8988T (cell line): ENCODE measurements around the gene DBP.
"Not testable (repeated sequence)": the region's sequence is repeated elsewhere in the genome, so short reads cannot be mapped to it uniquely, and the experiment has no call there.

ENCODE experiments used
- DNase-seq: peaks from one replicate; pipeline ENCODE4 v3.0.0; 2011

Gene DBP

DNA sequence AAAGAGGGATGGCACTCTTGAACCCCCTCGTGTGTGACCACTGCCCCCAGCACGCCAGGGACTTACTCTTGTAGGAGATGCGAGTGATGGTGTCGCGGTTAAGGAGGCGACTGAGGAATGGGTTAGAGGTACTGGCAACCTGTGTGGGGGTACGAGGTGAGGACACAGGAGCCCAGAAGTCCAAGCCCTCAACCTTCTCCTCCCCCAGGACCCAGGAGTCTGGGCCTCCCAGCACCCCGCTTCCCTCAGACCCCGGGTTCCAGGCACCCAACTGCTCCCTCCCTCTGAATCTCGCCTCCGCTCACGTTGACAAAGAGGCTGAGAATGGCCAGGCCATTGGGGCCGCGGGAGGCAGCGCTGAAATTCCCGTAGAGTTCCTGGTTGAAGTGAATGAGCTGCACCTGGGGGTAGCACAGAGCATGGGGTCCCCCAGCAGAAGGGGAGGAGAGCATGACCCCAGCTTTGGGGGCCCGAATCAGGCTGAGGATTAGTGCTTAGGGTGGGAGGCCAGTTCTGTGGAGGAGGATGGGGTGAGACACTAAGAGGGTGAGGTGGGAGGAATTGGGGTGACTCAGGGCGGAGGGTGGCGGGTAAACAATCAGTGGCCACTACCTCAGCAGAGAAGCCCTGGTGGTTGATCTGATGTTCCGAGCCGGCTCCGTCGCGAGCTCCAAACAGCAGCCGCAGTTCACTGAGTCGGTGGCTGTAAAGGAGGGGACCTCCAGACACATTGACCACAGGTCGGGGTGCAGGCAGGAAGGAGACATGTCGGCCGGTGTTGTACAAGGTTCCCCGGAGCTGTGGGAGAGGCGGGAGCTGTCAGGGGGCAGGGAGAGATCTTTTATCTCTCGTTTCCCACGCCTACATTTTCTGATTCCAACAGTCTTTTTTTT, 2.5 kb upstream of the DBP start:
- DNase-seq, result no peak

DNA sequence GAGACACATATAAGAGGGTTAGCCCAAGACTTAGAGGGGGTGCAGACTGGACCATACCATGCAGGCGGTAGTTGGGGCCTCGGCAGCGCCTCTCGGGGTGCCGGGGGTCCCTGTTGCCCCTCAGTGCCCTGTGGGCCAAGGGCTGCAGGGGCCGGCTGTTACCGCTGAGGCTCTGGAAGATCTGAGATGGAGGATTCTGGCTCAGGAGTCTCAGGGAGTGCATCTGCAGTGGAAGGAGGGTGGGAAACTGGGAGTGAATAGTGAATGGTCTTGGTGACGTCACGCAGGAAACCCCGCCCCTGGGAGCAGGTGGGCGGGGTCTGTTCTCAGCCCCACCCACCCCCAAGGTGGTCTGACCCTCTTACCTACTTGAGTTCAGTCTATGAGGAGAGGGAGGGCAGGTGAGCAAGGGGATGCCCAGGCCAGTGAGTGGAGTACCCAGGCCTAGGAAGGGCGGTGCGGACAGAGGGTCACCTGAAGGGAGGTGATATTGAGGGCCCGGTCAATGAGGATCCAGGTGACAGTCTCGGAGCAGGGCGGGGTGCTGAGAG, 1.7 kb upstream of the DBP start:
- DNase-seq, result peak; percentile 46

DNA sequence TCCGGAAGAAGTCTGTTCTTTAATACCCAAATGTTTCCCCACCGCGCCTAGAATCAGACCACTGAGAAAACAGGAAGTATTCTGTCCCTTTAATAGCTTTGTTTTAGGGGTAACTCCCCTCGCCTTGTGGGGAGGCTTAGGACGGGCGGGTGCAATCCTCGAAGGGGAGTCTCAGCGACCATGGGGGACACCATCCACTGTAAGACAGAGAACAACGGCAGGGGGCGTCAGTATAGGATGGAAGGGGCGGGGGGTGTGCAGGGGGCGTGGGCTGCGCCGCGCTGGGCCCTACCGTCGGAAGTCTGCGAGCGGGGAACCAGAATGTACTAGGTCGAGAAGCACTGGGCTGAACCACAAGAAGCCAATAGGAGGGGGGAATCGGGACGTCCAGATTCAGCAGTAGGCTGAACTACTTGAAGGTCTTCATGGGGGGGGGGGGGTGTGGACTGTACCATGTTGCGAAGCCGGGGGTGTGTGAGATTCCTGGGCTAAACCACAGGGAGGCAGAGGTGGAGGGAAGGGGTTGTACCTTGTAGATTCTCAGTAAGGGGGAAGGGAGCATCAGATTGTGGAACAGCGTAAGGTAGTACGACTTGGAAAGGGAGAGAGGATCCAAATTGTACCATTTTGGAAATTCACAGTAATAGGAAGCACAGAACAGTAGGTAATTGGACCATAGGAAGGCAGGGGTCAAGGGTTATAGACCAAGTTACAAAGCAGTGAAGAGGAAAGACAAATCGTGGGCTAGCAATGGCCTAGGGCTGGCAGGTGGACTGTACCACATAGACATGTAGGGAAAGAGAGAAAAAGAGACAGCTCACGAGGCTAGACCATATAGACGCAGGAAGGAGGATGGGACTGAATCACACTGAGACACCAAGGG, 1.0 kb upstream of the DBP start:
- peak; percentile 47 for DNase-seq

DNA sequence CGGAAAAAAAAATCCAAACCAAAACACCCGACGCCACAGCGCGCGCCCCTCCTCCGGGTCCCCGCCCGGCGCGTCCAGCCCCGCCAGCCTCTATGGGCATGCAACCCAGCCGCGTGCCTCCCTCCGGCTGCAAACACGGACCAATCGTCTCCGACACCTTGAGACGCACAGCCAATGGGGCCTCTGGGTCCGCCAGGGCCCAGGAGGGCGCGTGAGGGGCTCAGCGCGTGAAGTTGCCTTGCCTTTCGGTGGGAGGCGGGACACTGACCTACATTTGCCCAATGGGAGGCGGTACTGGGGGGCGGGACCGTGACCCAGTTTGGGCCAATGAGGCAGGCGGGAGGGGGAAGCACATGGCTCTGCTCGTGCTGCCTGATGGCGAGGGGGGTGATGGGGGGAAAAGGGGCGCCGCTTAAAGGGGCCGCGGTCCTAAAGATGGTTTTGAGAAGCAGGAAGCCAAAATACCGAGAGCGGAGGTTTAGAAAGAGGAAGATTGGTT, 319 bp upstream of the DBP start:
- peak; percentile 94 for DNase-seq

DNA sequence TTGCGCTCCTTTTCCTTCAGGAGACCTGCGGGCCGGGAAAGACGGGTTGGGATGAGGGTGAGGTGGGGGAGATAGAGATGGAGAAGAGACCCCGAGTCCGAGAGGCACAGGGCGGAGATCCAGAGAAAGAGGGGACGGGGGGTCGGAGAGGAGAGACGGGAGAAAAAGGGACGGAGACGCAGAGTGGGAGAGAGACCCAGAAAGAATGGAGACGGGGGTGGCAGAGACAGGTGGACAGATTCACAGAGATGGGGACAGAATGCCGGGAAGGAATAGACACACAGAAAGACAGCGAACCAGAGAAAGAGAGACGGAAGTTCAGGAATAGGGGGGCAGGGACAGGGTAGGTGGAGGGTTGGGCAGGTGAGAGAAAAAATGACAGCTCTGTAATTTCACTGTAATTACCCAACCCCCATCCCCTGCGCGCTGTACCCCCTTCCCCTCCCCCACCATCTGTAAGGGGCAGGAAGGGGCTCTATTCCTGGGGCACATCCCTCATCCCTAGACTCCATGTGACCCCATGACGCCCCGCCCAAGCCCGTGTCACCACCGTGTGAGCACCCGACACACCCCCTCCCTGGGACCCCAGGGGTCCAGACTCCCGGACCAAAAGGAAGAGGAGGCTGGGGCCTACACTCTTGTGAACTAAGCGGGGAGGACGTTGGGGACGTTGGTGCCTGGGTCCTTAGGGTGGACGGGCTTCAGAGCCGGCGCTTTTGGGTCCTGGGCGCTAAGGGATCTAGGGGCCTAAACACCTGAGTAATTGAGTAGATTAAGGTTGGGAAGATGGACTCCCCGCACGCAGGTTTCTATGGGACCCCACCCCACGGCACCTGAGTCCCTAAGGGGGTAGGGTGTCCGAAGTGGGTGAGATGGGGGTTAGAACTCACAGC, 967 bp downstream of the DBP start:
- no peak for DNase-seq

DNA sequence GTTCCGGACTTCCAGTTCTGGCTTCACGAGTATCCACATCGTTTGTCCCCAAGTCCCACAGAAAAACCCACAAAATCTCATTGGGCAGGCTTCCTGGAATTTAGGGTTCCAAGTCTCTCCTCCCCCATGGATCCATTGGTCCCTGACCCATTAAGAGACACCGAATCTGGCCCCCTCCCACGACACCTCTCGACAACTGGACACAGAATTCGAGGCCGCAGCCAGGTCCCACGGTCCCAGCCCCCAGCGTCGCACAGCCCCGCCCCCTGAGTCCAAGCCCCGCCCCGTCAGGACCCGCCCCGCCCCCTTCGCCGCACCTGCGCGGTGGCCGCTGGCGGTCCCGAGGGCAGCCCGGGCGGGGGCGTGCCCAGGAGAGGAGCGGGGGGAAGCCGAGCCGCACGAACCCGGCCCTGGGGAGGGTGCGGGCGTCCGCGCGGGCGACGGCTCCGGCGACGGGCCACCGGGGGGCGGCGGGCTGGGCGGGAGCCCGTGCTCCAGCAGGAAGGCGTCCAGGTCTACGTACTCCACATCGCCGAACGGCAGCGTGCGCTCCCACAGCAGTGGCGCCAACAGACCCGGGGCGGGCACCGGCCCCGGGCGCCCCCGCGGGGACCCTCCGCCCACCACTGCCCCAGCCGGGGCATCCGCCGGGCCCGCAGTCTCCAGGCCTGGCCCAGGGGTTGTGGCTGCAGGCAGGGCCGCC, 1.8 kb downstream of the DBP start:
- peak; percentile 74 for DNase-seq

DNA sequence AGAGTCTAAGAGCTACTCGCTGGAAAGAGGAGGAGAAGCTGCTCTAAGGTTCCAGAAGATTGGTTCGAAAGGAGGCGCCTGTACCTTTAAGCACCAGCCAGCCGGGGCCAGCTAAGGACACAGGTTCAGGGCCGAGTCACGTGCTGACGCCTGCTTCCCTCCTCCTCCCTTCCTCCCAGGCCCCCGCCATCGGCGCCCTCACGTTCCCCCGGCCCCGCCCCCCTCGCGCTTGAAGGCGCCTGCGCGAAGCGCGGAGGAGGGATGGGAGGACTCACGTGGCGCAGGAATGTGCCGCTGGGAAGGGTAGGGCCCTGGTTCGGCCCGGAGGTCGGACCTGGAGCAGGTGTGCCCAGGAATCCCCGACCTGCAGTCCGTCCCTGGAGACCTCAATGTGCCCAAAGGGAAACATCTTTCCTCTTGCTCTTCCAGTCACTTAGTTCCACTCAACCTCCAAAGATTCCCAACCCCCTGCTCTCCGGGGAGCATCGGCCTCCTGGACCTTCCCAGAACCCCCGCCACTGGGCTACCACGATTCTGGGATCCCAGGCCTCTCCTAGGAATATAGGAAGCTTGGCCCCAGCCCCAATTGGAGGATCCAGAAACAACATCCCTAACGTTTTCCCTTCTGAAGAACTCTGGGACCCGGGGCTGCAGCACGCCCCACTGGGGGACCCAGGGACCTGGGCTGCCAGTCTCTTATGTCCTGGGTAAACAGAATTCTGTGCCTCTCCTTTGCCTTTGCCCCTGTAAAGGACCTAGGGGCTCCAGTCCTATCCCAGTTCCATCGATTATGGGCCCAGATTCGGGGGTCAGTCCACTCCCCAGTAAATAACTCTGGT, 2.5 kb downstream of the DBP start:
- peak; percentile 87 for DNase-seq

DNA sequence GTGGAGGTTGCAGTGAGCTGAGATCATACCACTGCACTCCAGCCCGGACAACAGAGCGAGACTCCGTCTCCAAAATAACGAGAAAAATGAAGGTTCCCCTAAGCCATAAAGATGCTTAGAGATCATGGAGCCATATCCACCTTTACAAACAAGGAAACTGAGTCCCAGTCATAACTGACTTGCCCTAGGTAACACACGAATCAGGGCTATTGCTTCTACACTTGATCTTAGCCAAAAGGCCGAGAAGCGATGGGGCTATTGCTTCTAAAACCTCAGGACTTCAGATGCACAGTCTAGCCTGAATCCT, 3.2 kb downstream of the DBP start:
- DNase-seq, result no peak

DNA sequence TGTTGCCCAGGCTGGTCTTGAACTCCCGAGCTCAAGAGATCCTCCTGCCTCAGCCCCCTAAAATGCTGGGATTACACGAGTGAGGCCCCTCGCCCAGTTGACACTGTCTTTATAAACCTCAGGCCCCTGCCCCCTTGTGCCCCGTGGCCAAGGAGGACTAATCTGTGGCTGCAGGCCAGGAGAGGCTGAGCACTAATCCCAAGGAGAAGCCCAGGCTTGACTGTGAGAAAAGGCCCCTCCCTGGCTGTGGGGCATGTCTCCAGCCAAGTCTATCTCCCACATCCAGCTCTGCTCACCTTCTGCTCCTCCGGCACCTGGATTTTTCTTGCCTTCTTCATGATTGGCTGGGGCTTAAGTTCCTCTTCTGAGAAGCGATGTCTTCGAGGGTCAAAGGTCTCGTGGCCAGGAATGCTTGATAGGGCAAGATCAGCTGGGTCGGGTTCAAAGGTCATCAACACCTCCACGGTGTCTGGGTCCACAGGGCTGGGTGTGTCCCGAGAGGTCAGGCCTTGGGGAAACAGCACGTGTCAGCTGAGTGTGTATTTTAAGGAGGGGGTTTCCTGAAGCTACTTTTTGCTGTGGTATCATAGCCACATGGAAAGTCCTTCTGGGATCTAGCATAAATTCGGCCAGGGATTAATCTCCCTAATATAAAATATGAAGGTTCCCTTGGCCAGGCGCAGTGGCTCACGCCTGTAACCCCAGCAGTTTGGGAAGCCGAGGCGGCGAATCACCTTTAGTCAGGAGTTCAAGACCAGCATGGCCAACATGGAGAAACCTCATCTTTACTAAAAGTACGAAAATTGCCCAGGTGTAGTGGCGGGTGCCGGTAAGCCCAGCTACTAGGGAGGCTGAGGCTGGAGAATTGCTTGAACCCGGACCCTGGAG, 3.8 kb downstream of the DBP start:
- DNase-seq, result no peak

DNA sequence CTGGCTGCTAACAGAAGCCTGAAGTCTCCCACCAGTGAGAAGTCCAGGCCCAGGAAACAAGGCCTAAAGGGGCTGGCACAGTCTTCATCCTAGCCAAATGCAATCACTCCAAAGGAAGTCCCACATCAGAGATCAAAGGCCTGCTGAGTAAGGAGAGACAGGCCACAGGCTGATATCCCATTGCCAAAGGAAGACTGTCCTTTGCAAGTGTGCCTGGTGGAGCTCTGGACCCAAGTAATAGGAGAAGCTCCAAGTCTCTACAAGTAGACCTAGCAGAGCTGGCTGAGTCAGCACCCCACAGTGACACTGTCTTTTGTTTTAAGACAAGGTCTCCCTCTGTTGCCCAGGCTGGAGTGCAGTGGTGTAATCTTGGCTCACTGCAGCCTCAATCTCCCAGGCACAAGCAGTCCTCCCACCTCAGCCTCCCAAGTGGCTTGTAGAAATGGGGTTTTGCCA, 4.5 kb downstream of the DBP start:
- no peak for DNase-seq

DNA sequence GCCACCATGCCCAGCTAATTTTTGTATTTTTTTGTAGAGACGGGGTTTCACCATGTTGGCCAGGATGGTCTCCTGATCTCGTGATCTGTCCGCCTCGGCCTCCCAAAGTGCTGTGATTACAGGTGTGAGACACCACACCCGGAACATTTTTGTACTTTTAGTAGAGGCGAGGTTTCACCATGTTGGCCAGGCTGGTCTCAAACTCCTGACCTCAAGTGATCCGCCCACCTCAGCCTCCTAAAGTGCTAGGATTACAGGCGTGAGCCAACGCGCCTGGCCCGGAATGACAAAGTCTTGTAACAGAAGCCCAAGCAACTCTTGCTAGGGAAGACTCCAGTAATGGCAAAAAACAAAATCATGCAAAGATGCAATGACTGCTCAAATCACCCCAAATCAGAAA, 4.9 kb downstream of the DBP start:
- not testable (repeated sequence) for DNase-seq

DNA sequence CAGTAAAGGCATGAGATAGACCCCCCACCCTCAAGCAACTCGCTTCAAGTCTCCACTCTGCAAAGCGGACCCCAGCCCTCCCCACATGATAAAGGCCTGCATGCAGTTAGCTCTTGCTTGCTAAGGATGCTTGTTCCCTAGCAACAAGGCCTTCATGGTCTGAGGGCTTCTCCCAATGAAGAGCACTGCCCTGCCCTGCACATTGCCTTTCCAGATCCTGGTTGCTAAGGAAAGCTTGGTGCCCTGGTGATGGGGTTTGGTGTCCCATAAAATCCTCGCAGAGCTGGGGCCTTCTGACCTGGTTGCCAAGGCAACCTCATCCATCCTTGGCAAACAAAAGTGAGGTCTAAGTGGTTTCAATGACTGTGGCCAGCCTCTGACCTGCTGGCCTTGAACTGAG, 6.0 kb downstream of the DBP start:
- DNase-seq, result no peak

DNA sequence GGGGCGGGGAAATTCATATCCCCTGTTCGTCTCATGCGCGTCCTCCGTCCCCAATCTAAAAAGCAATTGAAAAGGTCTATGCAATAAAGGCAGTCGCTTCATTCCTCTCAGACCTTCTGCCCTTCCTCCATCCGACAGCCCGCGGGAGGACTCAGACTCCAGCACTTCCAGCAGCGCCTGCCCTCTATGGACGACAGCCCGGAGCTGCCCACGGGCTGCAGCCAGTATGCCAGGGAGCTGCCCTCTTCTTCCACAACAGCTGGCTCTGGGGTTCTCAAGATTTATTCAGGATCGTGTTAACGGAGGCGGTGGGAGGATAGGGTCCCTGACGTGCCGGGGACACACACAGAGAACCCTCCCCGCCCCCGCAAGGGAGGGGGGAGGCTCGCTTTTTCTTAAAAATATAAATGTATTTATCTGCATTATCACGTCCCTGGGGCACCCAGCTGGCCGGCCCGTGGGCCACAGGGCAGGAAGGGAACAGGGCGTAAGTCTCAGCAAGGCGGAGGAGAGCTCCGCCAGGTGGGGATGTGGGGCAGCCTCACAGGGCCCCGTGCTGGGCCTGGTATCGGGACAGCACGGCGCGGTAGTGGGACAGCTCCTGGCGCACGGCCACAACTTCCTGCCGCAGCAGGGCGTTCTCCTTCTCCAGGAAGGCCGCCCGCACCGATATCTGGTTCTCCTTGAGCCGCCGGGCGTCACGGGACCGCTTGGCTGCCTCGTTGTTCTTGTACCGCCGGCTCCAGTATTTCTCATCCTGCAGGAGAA, 6.7 kb downstream of the DBP start:
- DNase-seq, result no peak

DNA sequence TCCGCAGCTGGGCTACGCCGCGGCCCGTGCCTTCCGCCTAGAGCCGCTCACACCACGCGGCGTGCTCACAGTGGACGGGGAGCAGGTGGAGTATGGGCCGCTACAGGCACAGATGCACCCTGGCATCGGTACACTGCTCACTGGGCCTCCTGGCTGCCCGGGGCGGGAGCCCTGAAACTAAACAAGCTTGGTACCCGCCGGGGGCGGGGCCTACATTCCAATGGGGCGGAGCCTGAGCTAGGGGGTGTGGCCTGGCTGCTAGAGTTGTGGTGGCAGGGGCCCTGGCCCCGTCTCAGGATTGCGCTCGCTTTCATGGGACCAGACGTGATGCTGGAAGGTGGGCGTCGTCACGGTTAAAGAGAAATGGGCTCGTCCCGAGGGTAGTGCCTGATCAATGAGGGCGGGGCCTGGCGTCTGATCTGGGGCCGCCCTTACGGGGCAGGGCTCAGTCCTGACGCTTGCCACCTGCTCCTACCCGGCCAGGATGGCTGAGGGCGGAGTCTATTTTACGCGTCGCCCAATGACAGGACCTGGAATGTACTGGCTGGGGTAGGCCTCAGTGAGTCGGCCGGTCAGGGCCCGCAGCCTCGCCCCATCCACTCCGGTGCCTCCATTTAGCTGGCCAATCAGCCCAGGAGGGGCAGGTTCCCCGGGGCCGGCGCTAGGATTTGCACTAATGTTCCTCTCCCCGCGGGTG, 7.4 kb downstream of the DBP start:
- no peak for DNase-seq

DNA sequence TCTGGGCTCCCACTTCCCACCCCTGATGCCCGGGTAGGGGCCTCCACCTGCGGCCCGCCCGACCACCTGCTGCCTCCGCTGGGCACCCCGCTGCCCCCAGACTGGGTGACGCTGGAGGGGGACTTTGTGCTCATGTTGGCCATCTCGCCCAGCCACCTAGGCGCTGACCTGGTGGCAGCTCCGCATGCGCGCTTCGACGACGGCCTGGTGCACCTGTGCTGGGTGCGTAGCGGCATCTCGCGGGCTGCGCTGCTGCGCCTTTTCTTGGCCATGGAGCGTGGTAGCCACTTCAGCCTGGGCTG, 7.9 kb downstream of the DBP start:
- DNase-seq, result no peak

DNA sequence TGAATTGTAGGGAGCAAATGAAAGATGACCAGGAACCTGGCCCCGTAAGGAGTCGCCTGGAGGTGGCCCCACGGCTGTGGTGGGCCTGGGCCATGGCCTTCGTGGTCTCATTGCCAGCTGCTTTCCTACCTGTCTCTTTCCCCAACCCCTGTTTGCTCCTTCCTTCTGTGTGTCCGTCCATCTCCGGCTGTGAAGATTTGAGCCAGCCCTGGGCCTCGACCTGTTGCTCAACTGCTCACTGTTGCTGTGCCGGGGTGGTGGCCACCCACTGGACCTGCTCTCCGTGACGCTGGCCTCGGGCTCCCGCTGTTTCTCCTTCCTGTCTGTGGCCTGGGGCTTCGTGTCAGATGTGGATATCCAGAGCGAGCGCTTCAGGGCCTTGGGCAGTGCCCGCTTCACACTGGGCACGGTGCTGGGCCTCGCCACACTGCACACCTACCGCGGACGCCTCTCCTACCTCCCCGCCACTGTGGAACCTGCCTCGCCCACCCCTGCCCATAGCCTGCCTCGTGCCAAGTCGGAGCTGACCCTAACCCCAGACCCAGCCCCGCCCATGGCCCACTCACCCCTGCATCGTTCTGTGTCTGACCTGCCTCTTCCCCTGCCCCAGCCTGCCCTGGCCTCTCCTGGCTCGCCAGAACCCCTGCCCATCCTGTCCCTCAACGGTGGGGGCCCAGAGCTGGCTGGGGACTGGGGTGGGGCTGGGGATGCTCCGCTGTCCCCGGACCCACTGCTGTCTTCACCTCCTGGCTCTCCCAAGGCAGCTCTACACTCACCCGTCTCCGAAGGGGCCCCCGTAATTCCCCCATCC, 8.5 kb downstream of the DBP start:
- no peak for DNase-seq

DNA sequence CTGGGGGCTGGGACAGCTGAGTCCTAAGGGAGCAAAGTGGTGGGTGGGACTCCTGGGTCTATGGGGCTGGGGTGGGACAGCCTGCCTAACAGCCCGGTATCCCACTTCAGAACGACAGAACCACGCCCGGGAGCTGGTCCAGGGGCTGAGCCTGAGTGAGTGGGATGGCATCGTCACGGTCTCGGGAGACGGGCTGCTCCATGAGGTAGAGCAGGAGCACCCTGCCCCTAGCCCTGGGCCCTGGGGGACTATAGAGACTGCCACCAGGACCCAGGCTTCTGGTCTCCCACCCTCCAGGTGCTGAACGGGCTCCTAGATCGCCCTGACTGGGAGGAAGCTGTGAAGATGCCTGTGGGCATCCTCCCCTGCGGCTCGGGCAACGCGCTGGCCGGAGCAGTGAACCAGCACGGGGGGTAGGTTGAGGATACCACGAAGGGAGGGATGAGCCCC, 9.3 kb downstream of the DBP start:
- no peak for DNase-seq
